ENCODE measurements around the gene SKAP1. TPM values are rescaled to one million over a fixed set of nuclear protein-coding genes. Genes with fewer than 3 reads are reported as not detected.

Gene SKAP1
- total and polyA plus RNA-seq, 10 donors = 11.5 to 28.9 (median 20.5) TPM

GRCh38 chr17:48463526-48463925 is 33.5 kb upstream of the SKAP1 start:
- no peaks in the 10 kb centered on the region for H3K9me3 ChIP-seq
- no peak overlapping the region for H3K27ac ChIP-seq
- H3K36me3 ChIP-seq = no peaks in the 10 kb centered on the region
- DNase-seq = no peak
- intact Hi-C loops (cut with DNase I; ENCODE audit: low total_unique reads) = no loop called here
- 57 to 76% (median 65%) methylated on average over 4 of the region's 4 CpGs for WGBS, 5 donors
- H3K4me1 ChIP-seq = no peaks in the 10 kb centered on the region
- TF ChIP-seq POLR2A (IDR thresholded peaks at IDR 0.05) = no peak
- peaks cover 0 to 25% (median 0%) of the 10 kb centered on the region in 7 donors for H3K27me3 ChIP-seq (replicated peaks in 1 of 7)
- H3K4me3 ChIP-seq = no peak overlapping the region

- H3K27ac ChIP-seq = no peak overlapping the region
- WGBS, 5 donors = 46 to 57% (median 53%) methylated on average over 2 of the region's 2 CpGs
- H3K4me3 ChIP-seq = no peak overlapping the region
- intact Hi-C loops (cut with DNase I; ENCODE audit: low total_unique reads) = no loop called here
- H3K9me3 ChIP-seq = no peaks in the 10 kb centered on the region
- DNase-seq = no peak
- no peaks in the 10 kb centered on the region for H3K4me1 ChIP-seq
- no peaks in the 10 kb centered on the region for H3K36me3 ChIP-seq
- TF ChIP-seq CTCF (IDR thresholded peaks at IDR 0.05 in 8 of 11, conservative IDR thresholded peaks at IDR 0.05 in 3 of 11) = no peak
- peaks cover 0 to 28% (median 0%) of the 10 kb centered on the region in 7 donors for H3K27me3 ChIP-seq (replicated peaks in 1 of 7)
These were observed 32.9 kb upstream of the SKAP1 start for GRCh38 chr17:48462946-48463345.

GRCh38 chr17:48460052-48460451 is 30.0 kb upstream of the SKAP1 start:
- Histone ChIP-seq H3K36me3 (no peaks in the 10 kb centered on the region), H3K27ac (no peak overlapping the region), H3K4me3 (no peak overlapping the region), H3K9me3 (peaks cover 0 to 4% (median under 1%) of the 10 kb centered on the region in 8 donors), H3K4me1 (peaks cover 0 to 26% (median 12%) of the 10 kb centered on the region in 6 donors), H3K27me3 (replicated peaks in 1 of 7) (peaks cover 0 to 36% (median 0%) of the 10 kb centered on the region in 7 donors)
- DNase-seq = no peak
- TF ChIP-seq POLR2A (IDR thresholded peaks at IDR 0.05) = no peak
- no peak for TF ChIP-seq POLR2AphosphoS5 (IDR thresholded peaks at IDR 0.05)
- TF ChIP-seq CTCF (IDR thresholded peaks at IDR 0.05 in 8 of 11, conservative IDR thresholded peaks at IDR 0.05 in 3 of 11) = no peak
- 69 to 73% (median 71%) methylated on average over 3 of the region's 3 CpGs for WGBS, 5 donors
- intact Hi-C loops (cut with DNase I; ENCODE audit: low total_unique reads) = no loop called here

- WGBS, 5 donors = 70 to 87% (median 77%) methylated on average over 4 of the region's 4 CpGs
- H3K36me3 ChIP-seq = no peaks in the 10 kb centered on the region
- no peak overlapping the region for H3K4me3 ChIP-seq
- peaks cover 0 to 35% (median 0%) of the 10 kb centered on the region in 7 donors for H3K27me3 ChIP-seq (replicated peaks in 1 of 7)
- no peak overlapping the region for H3K27ac ChIP-seq
- DNase-seq = no peak
- H3K4me1 ChIP-seq = peaks cover 0 to 34% (median 12%) of the 10 kb centered on the region in 6 donors
- TF ChIP-seq POLR2AphosphoS5 (IDR thresholded peaks at IDR 0.05) (no peak), POLR2A (IDR thresholded peaks at IDR 0.05) (no peak), CTCF (IDR thresholded peaks at IDR 0.05 in 8 of 11, conservative IDR thresholded peaks at IDR 0.05 in 3 of 11) (no peak)
- intact Hi-C loops (cut with DNase I; ENCODE audit: low total_unique reads) = loop anchor here (5.0 kb wide), 2 partner anchors 107 to 122 kb away; no protein-coding TSS in a partner anchor
- peaks cover 0 to 12% (median 8%) of the 10 kb centered on the region in 8 donors for H3K9me3 ChIP-seq
These were observed 29.2 kb upstream of the SKAP1 start for GRCh38 chr17:48459070-48459844.
